ENCODE results near the gene MTX1.
"Not testable (repeated sequence)": the region's sequence is repeated elsewhere in the genome, so short reads cannot be mapped to it uniquely, and the experiment has no call there.

Gene MTX1

GRCh38 chr1:155209312-155209721 lies 822 bp downstream of the MTX1 start:
- no peak for FAIRE-seq

GRCh38 chr1:155210314-155211104 lies 2.0 kb downstream of the MTX1 start:
- no peak for FAIRE-seq

- not testable (repeated sequence) for FAIRE-seq
These were observed 3.0 kb downstream of the MTX1 start for GRCh38 chr1:155211381-155212050.

- FAIRE-seq, result not testable (repeated sequence)
These were observed 3.6 kb downstream of the MTX1 start for GRCh38 chr1:155212051-155212440.

GRCh38 chr1:155214702-155215101 lies 6.2 kb downstream of the MTX1 start:
- not testable (repeated sequence) for FAIRE-seq

- FAIRE-seq, result no peak
These were observed 10.5 kb downstream of the MTX1 start for GRCh38 chr1:155218854-155219591.

GRCh38 chr1:155219592-155220031 lies 11.1 kb downstream of the MTX1 start:
- FAIRE-seq, result no peak

- not testable (repeated sequence) for FAIRE-seq
These were observed 11.9 kb downstream of the MTX1 start for GRCh38 chr1:155220211-155220965.

- no peak for FAIRE-seq
These were observed 14.6 kb downstream of the MTX1 start for GRCh38 chr1:155223047-155223446.

GRCh38 chr1:155225404-155225759 lies 16.9 kb downstream of the MTX1 start:
- FAIRE-seq, result not testable (repeated sequence)

GRCh38 chr1:155226188-155226909 lies 17.9 kb downstream of the MTX1 start:
- FAIRE-seq, result no peak

- no peak for FAIRE-seq
These were observed 18.4 kb downstream of the MTX1 start for GRCh38 chr1:155226910-155227260.

- peak; percentile 93 for FAIRE-seq
These were observed 19.0 kb downstream of the MTX1 start for GRCh38 chr1:155227261-155228095.

- FAIRE-seq, result no peak
These were observed 19.6 kb downstream of the MTX1 start for GRCh38 chr1:155228096-155228427.

- FAIRE-seq, result not testable (repeated sequence)
These were observed 22.8 kb downstream of the MTX1 start for GRCh38 chr1:155231302-155231701.

- not testable (repeated sequence) for FAIRE-seq
These were observed 23.8 kb downstream of the MTX1 start for GRCh38 chr1:155232001-155232978.

- not testable (repeated sequence) for FAIRE-seq
These were observed 25.0 kb downstream of the MTX1 start for GRCh38 chr1:155233502-155233901.

- FAIRE-seq, result not testable (repeated sequence)
These were observed 26.9 kb downstream of the MTX1 start for GRCh38 chr1:155235375-155235774.

GRCh38 chr1:155236451-155236850 lies 28.0 kb downstream of the MTX1 start:
- FAIRE-seq, result no peak
